Measurements from ENCODE around the gene IL3RA.

IL3RA gene

DNA sequence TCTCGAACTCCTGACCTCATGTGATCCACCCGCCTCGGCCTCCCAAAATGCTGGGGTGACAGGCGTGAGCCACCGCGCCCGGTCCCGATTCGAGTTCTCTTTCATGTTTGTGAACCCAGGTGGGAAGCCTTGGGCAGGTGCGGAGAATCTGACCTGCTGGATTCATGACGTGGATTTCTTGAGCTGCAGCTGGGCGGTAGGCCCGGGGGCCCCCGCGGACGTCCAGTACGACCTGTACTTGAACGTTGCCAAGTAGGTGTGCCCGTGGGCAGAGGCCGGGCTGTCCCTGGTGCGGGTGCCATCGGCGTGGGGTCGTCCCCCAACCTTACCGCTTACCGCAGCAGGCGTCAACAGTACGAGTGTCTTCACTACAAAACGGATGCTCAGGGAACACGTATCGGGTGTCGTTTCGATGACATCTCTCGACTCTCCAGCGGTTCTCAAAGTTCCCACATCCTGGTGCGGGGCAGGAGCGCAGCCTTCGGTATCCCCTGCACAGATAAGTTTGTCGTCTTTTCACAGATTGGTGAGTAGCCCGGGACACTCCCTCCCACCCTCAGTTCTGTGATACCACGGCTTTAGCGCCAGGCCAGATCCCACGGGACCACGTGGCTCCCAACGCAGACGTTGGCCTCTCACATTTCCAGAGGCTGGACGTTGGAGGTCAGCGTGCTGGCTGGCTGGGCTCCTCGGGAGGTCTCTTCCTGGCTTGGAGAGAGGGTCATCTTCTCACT lies 15.6 kb downstream of the IL3RA start:
- Histone ChIP-seq H3K9me2 (replicated peaks; ENCODE audit: insufficient read depth, low read length) (no peaks in the 10 kb centered on the region), H3K9ac (ENCODE audit: low read length) (no peak overlapping the region), H3K9me3 (replicated peaks; ENCODE audit: insufficient read depth, low read length) (no peaks in the 10 kb centered on the region), H2AFZ (ENCODE audit: low read length) (no peak overlapping the region), H3K4me1 (ENCODE audit: low read length) (no peaks in the 10 kb centered on the region), H3K4me3 (ENCODE audit: low read length) (no peak overlapping the region), H3K4me2 (ENCODE audit: low read depth, low read length) (no peak overlapping the region), H3K36me3 (replicated peaks; ENCODE audit: insufficient read depth, low read length) (no peaks in the 10 kb centered on the region), H3K27me3 (replicated peaks; ENCODE audit: insufficient read depth, low read length) (no peaks in the 10 kb centered on the region), H3K79me2 (ENCODE audit: low read length) (no peaks in the 10 kb centered on the region), H4K20me1 (ENCODE audit: insufficient read depth, low read length) (no peaks in the 10 kb centered on the region), H3F3A (ENCODE audit: insufficient read depth, low read length) (no peaks in the 10 kb centered on the region), H3K27ac (ENCODE audit: low read length) (no peak overlapping the region)
- TF ChIP-seq EZH2phosphoT487 (IDR thresholded peaks at IDR 0.05; ENCODE audit: low read length), result no peak
- no peak for TF ChIP-seq EZH2 (optimal IDR thresholded peaks at IDR 0.05; ENCODE audit: low read depth, low read length)
- no peak for TF ChIP-seq CTCF (IDR thresholded peaks at IDR 0.05; ENCODE audit: low read length)
- DNase-seq, result no peak

DNA sequence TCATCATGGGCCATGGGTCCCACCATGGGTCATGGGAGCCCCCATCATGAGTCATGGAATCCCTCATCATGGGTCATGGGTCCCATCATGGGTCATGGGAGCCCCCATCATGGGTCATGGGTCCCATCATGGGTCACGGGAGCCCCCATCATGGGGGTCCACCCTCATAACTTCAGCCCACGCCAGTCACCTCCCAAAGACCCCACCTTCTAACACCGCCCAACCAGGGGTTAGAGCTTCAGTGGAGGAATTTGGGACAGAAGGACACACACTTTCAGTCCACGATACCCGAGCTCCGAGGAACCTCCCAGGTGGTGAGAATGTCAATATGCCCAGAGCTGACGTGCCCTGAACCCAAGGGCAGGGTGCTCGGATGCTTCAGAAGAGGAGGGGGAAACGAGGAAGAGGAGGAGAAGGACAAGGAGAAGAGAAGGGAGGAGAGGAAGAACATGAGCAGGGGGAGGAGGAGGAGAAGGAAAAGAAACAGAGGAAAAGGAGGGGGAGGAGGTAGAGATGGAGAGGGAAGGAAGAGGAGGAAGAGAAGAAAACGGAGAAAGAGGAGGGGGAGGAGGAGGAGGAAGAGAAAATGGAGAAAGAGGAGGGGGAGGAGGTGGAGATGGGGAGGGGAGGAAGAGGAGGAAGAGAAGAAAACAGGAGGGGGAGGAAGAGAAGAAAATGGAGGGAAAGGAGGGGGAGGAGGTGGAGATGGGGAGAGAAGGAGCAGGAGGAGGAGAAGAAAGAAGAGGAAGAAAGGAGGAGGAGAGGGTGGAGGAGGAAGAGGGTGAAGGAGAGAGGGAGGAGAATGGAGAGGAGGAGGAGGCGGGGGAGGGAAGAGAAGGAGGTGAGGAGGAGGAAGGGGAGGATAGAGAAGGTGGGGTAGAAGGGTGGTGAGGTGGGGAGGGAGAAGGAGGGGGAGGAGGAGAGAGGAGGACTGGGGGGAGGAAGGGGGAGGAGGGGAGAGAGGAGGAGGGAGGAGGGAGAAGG lies 17.7 kb downstream of the IL3RA start:
- H3K4me3 ChIP-seq (ENCODE audit: low read length), result no peak overlapping the region
- no peaks in the 10 kb centered on the region for H3K9me2 ChIP-seq (replicated peaks; ENCODE audit: insufficient read depth, low read length)
- no peak overlapping the region for H3K9ac ChIP-seq (ENCODE audit: low read length)
- H3K79me2 ChIP-seq (ENCODE audit: low read length), result no peaks in the 10 kb centered on the region
- no peaks in the 10 kb centered on the region for H3K27me3 ChIP-seq (replicated peaks; ENCODE audit: insufficient read depth, low read length)
- DNase-seq, result no peak
- H3K36me3 ChIP-seq (replicated peaks; ENCODE audit: insufficient read depth, low read length), result no peaks in the 10 kb centered on the region
- no peaks in the 10 kb centered on the region for H3K9me3 ChIP-seq (replicated peaks; ENCODE audit: insufficient read depth, low read length)
- H3K4me1 ChIP-seq (ENCODE audit: low read length), result no peaks in the 10 kb centered on the region
- no peak overlapping the region for H3K27ac ChIP-seq (ENCODE audit: low read length)
- H2AFZ ChIP-seq (ENCODE audit: low read length), result no peak overlapping the region
- TF ChIP-seq EZH2 (optimal IDR thresholded peaks at IDR 0.05; ENCODE audit: low read depth, low read length), result no peak
- no peak for TF ChIP-seq CTCF (IDR thresholded peaks at IDR 0.05; ENCODE audit: low read length)
- no peak for TF ChIP-seq EZH2phosphoT487 (IDR thresholded peaks at IDR 0.05; ENCODE audit: low read length)
- H4K20me1 ChIP-seq (ENCODE audit: insufficient read depth, low read length), result no peaks in the 10 kb centered on the region
- no peak overlapping the region for H3K4me2 ChIP-seq (ENCODE audit: low read depth, low read length)
- H3F3A ChIP-seq (ENCODE audit: insufficient read depth, low read length), result no peaks in the 10 kb centered on the region

DNA sequence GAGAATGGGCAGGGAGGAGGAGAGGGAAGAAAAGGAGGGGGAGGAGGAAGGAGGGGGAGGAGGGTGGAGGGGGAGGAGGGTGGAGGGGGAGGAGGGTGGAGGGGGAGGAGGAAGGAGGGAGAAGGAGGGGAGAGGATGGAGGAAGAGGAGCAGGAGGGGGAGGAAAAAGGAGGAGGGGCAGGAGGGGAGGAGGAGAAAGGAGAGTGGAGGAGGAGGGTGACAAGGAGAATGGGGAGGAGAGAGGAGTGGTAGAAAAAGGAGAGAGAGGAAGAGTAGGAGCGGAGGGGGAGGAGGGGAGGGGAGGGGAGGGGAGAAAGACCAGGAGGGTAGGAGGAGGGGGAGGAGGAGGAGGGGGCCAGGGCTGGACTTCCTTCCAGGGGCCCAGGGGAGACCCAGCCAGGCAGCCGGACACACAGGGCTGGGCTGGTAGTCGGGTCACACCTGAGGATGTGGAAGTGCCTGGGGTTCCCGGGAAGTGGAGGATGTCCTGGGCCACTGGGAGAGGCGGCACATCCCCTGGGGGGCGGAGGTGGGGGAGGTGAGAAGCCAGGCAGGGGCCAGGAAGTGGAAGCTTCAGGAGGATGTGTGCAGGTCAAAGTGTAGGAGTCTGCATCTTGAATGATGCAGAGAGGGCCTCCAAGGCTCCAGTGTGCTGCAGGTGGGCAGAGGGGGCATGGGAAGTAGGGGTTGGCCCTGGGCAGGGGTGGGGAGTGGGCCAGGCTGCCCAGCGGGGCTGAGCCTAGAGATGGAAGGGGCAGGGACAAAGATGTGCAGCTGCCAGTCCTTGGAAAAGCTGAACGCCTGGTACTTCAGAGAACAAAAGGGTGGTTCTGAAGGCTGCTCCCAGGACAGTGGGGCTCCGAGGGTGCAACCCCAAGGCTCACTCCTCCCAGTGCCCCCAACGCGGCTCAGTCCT lies 18.8 kb downstream of the IL3RA start:
- no peaks in the 10 kb centered on the region for H4K20me1 ChIP-seq (ENCODE audit: insufficient read depth, low read length)
- H3K9ac ChIP-seq (ENCODE audit: low read length), result no peak overlapping the region
- H3K4me3 ChIP-seq (ENCODE audit: low read length), result no peak overlapping the region
- TF ChIP-seq CTCF (IDR thresholded peaks at IDR 0.05; ENCODE audit: low read length) (no peak), EZH2phosphoT487 (IDR thresholded peaks at IDR 0.05; ENCODE audit: low read length) (no peak), EZH2 (optimal IDR thresholded peaks at IDR 0.05; ENCODE audit: low read depth, low read length) (no peak)
- no peak for DNase-seq
- H3K9me2 ChIP-seq (replicated peaks; ENCODE audit: insufficient read depth, low read length), result no peaks in the 10 kb centered on the region
- no peak overlapping the region for H2AFZ ChIP-seq (ENCODE audit: low read length)
- no peaks in the 10 kb centered on the region for H3K79me2 ChIP-seq (ENCODE audit: low read length)
- H3K4me1 ChIP-seq (ENCODE audit: low read length), result no peaks in the 10 kb centered on the region
- no peak overlapping the region for H3K27ac ChIP-seq (ENCODE audit: low read length)
- H3K9me3 ChIP-seq (replicated peaks; ENCODE audit: insufficient read depth, low read length), result no peaks in the 10 kb centered on the region
- H3F3A ChIP-seq (ENCODE audit: insufficient read depth, low read length), result no peaks in the 10 kb centered on the region
- no peaks in the 10 kb centered on the region for H3K27me3 ChIP-seq (replicated peaks; ENCODE audit: insufficient read depth, low read length)
- no peaks in the 10 kb centered on the region for H3K36me3 ChIP-seq (replicated peaks; ENCODE audit: insufficient read depth, low read length)
- no peak overlapping the region for H3K4me2 ChIP-seq (ENCODE audit: low read depth, low read length)

Measured in MM.1S (cell line).